AG04450 (cell line): Measurements from ENCODE around the gene WFDC13. TPM values are rescaled to one million over a fixed set of nuclear protein-coding genes. Genes with fewer than 3 reads are reported as not detected.

Experiments used
- CTCF ChIA-PET: fragments of 300-600, 350-600 bp; formaldehyde crosslinking; extraction: SDS; loops from one replicate; lab custom pipeline; 2022; ENCODE audit warnings: antibody characterized with exemption, inconsistent platforms; lab: Charles Lee
- POLR2A ChIA-PET: fragments of 350-600 bp; formaldehyde crosslinking; extraction: SDS; loops from one replicate; lab custom pipeline; 2021; ENCODE audit warnings: antibody characterized with exemption, inconsistent platforms; lab: Yijun Ruan, JAX
- DNase-seq: peaks from one replicate; pipeline ENCODE4 v3.0.0-alpha.2; 2011; ENCODE audit warnings: low read depth, low spot score
- H3K27ac ChIP-seq: one replicate; pipeline ENCODE4 v1.5.1; 2012; ENCODE audit warnings: low read depth, low read length, control low read depth
- H3K27me3 ChIP-seq: one replicate; pipeline ENCODE4 v1.6.0; 2012; ENCODE audit warnings: low read length; ENCODE audit not compliant: control insufficient read depth, insufficient read depth
- H3K4me3 ChIP-seq: 2 replicates; pipeline ENCODE4 v1.5.1; 2011; ENCODE audit warnings: mild to moderate bottlenecking, low read depth, low read length, control low read depth
- H3K9me3 ChIP-seq: 2 replicates; pipeline ENCODE4 v1.5.1; 2012; ENCODE audit warnings: low read length; ENCODE audit not compliant: control insufficient read depth, insufficient read depth
- CTCF ChIP-seq: IDR thresholded peaks from 2 replicates; pipeline ENCODE4 v1.5.1; 2011; ENCODE audit warnings: low read depth, low read length, control low read depth, inconsistent platforms
- polyA plus RNA-seq: library from polyadenylated mRNA; depleted of rRNA; stranded (reverse); fragments of >200 nt; gene quantifications from 2 replicates; pipeline ENCODE4 v1.2.3, GENCODE V29; 2011

The WFDC13 gene
- polyA plus RNA-seq, 1 experiment, result not detected

- TF ChIP-seq CTCF, result no peak
- CTCF ChIA-PET, result no interaction called here
- H3K27me3 ChIP-seq, result peaks cover 2% of the 10 kb centered on the region
- no peak overlapping the region for H3K4me3 ChIP-seq
- POLR2A ChIA-PET, result no interaction called here
- no peak for DNase-seq
- no peak overlapping the region for H3K27ac ChIP-seq
- peaks cover 9% of the 10 kb centered on the region for H3K9me3 ChIP-seq
These were observed 34.1 kb downstream of the WFDC13 start for GRCh38 chr20:45735988-45736387.

GRCh38 chr20:45742596-45742995, 40.8 kb downstream of the WFDC13 start:
- ChIA-PET POLR2A (no interaction called here), CTCF (interaction anchor here (1.0 kb wide), 1 partner anchor 28 kb away, joined by 4 read pairs; no protein-coding TSS in a partner anchor)
- Histone ChIP-seq H3K27me3 (peaks cover 5% of the 10 kb centered on the region), H3K4me3 (no peak overlapping the region), H3K27ac (no peak overlapping the region), H3K9me3 (no peaks in the 10 kb centered on the region)
- TF ChIP-seq CTCF, result no peak
- DNase-seq, result no peak

- H3K27ac ChIP-seq, result no peak overlapping the region
- CTCF ChIA-PET, result interaction anchor here (1.2 kb wide), 2 partner anchors 26 kb away, joined by 3 to 10 read pairs; no protein-coding TSS in a partner anchor
- POLR2A ChIA-PET, result no interaction called here
- H3K4me3 ChIP-seq, result no peak overlapping the region
- peaks cover 5% of the 10 kb centered on the region for H3K27me3 ChIP-seq
- H3K9me3 ChIP-seq, result no peaks in the 10 kb centered on the region
- no peak for TF ChIP-seq CTCF
- DNase-seq, result no peak
These were observed 43.2 kb downstream of the WFDC13 start for GRCh38 chr20:45745015-45745414.

GRCh38 chr20:45751721-45752120, 49.9 kb downstream of the WFDC13 start:
- ChIA-PET CTCF (interaction anchor here (1.0 to 2.1 kb wide), 2 partner anchors 20 to 458 kb away, joined by 3 to 16 read pairs; no protein-coding TSS in a partner anchor), POLR2A (no interaction called here)
- TF ChIP-seq CTCF, result no peak
- Histone ChIP-seq H3K27me3 (peaks cover under 1% of the 10 kb centered on the region), H3K4me3 (no peak overlapping the region), H3K27ac (no peak overlapping the region), H3K9me3 (no peaks in the 10 kb centered on the region; the same call in 1 of the 2 replicates)
- no peak for DNase-seq

- no peak for DNase-seq
- Histone ChIP-seq H3K27ac (no peak overlapping the region), H3K27me3 (no peaks in the 10 kb centered on the region), H3K9me3 (no peaks in the 10 kb centered on the region; the same call in 1 of the 2 replicates), H3K4me3 (no peak overlapping the region)
- no peak for TF ChIP-seq CTCF
- ChIA-PET POLR2A (no interaction called here), CTCF (no interaction called here)
These were observed 50.9 kb downstream of the WFDC13 start for GRCh38 chr20:45752746-45753145.
